Hypothalamus (tissue), 51 donors: Measurements from ENCODE around the gene SACS.
A peak's percentile ranks its signal among the peaks of the same experiment; 100 is the strongest.
"Not testable (repeated sequence)": the region's sequence is repeated elsewhere in the genome, so short reads cannot be mapped to it uniquely, and the experiment has no call there.

Experiments
- DNase-seq, 51 donors: peaks; one replicate each; lab custom pipeline; 2025; lab: John Stamatoyannopoulos, UW

The SACS gene

GRCh38 chr13:23414682-23415081, 18.8 kb downstream of the SACS start:
- no peak for DNase-seq

DNA sequence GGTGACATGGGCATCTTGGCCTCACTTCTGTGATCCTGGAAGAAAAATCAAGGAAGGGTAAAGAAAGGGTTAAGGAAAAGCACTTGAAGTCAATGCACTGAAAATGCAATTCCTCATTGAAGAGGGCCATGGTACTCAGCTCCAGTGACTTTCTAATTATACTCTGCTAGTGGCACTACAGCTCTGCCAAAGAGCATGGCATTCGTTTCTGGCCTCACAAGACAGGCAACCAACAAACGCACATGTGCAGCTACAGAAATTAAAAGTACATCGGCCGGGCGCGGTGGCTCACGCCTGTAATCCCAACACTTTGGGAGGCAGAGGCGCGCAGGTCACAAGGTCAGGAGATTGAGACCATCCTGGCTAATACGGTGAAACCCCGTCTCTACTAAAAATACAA, 21.8 kb downstream of the SACS start:
- no peak for DNase-seq

GRCh38 chr13:23411220-23411619, 22.3 kb downstream of the SACS start:
- DNase-seq, result no peak

DNA sequence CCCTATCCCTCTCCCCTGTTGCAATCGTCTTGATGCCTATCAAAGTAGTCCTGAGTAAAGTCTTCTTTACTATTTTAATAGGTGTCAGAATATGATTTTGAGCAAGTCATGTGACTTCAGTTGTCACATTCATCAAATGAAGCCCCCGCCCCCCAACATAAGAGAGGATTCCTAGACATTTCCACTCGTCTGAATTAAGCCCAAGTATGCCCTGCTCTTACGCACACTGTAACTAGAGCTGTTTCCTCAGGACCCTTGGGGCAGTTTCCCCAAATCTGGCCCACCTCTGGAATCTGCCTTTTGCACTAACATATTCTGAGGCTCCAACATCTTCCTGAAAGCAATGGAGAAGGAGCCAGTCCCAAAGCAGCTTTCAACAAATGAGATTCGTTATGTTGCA, 25.5 kb downstream of the SACS start:
- DNase-seq, result no peak

DNA sequence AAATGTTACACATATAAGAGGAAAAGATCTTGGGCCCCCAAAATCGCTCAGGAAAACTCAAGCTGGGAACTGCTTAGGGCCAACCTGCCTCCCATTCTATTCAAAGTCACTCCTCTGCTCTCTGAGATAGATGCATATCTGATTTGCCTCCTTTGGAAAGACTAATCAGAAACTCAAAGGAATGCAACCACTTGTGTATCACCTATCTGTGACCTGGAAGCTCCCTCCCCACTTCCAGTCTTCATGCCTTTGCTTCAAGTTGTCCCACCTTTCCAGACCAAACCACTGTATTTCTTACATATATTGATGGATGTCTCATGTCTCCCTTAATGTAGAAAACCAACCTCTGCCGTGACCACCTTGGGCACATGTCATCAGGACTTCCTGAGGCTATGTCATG, 32.3 kb downstream of the SACS start:
- not testable (repeated sequence) for DNase-seq

DNA sequence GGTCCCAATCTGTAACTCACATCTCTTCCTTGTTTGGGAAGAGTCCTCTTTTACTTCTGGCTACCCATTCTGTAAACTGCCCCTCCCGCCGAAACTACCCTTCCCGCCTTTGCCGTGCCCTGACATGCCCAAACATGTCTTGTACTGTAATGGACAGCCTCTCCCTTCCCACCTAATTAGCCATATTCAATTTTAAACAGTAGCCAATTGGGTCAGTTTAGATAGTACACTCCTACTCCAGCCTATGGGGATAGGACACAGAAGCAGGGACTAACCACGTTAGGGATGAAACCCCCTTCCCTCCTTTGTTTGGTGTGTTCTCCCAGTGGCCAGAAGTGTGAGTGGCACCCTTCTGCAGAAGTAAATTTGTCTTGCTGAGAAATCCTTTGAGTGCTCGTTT, 34.2 kb downstream of the SACS start:
- no peak for DNase-seq

DNA sequence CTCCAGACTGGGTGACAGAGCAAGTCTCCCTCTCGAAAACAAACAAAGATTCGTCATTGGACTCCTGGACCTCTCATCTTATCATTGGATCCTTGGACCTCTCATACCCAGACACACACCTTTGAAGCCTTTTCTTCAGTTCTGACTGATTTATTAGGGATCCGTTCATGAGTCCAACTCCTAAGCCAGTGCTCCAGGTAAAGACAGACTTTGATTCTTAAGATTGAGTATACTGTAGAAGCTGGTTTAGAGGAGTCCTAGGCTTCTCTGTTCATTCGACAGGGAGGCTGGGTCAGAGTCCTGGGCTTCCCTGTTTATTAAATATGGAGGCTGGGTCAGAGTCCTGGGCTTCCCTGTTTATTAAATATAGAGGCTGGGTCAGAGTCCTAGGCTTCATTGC, 38.7 kb downstream of the SACS start:
- DNase-seq, result no peak

- DNase-seq, result no peak
These were observed 40.4 kb downstream of the SACS start for GRCh38 chr13:23392925-23393645.

DNA sequence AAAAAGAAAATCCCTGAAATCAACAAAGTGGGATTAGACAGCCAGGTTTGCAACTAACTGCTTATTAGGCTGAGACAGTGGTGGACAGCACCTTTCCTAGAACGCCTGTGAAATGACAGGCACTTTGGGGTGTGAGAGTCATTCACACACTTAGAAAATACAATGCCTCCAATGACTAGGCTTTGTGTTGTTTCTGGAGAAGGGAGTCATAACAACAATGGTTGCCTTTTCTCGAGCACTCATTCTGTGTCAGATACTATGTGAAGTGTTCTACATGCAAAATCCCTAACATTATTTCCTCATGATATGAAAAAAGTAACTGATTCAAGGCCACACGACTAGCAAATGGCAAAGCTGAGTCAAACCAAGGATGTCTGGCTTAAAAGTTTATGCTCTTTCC, 41.2 kb downstream of the SACS start:
- DNase-seq, result peak in 1 of 51 donors; percentile 12

- DNase-seq, result peak in 1 of 51 donors; percentile 12
These were observed 41.8 kb downstream of the SACS start for GRCh38 chr13:23391752-23392151.

DNA sequence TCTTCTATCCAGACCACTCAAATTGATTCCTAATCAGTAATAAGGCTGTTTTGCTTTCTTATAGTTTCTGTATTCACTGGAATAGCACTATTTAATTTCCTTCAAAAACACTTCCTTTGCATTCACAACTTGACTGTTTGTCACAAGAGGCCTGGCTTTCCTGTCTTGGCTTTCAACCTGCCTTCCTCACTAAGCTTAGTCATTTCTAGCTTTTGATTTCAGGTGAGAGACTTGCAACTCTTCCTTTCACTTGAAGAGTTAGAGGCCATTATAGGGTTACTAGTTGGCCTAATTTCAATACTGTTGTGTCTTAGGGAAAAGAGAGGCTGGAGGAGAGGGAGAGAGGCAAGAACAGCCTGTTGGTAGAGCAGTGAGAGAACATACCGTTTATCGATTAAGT, 47.0 kb downstream of the SACS start:
- no peak for DNase-seq

DNA sequence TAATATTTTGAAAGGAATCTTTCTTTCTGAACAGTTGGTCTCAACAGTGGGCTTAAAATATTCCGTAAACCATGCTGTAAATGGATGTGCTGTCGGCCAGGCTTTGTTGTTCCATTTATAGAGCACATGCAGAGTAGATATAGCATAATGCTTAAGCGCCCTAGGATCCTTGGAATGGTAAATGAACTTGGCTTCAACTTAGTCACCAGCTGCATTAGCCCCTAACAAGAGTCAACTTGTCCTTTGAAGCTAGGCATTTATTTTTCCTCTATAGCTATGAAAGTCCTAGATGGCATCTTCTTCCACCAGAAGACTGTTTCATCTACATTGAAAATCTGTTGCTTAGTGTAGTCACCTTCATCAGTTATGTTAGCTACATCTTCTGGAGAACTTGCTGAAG, 47.6 kb downstream of the SACS start:
- DNase-seq, result no peak

GRCh38 chr13:23384111-23384510, 49.4 kb downstream of the SACS start:
- DNase-seq, result no peak

DNA sequence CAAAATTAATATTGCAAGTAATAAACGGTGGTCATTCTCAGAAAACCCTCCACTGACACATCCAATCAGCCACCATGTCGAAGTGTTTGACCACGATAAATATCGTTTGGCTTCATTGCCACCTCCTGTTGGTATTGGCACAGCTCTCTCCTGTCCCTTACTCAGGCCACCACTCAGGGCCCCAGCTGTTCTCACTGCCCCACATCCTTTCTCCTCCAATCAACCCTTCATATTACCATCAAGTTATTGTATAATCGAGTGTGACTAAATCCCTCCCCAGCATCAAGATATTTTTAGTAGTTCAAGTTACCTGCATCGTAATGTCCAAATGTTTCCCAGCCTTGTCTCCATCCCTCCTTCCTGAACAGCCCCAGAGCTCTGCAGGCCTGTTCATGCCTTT, 50.4 kb downstream of the SACS start:
- DNase-seq, result no peak

GRCh38 chr13:23381866-23382265, 51.6 kb downstream of the SACS start:
- DNase-seq, result peak in 6 of 51 donors; percentile 9 to 42 (median 32)

DNA sequence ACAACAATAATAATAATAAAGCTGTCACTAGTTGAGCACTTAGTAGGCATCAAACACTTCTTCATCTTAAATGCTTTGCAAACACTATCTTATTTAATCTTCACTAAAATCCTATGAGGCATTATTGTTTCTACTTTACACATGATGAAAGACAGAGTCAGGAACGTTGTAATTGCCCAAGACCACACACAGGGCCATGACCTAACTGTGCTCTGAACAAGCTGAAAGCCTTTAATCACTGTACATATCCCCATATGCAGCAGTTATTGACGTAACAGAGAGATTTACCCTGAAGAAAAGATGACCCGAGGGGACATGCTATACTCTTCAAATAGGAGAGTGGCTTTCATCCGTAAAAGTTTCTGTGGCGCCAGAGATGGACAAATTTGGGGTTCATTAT, 53.0 kb downstream of the SACS start:
- no peak for DNase-seq

DNA sequence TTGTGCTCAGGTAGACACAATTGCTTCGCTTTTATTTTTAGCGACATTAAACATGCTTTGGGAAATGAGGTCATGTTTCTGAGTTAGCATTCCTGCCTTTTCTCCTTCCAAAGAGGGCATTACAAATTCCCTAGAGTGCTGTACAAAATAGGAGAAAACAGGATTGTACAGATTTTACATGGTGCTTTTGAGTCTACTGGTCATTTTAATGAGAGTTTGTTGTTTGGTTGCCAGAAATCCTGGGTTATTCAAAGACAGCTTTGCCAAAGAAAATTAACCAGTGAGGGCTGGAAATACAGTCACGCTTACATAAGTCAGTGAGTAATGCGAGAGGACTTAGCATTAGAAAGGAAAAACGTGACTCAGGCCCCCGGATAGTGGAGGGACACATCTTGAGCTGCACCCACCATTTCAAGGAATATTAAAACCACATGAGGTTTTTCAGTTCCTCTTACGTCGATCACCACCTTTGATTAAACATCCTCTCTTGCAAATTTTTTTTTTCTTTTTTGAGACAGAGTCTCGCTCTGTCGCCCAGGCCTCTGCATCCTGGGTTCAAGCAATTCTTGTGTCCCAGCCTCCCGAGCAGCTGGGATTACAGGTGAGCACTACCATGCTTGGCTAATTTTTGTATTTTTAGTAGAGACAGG, 55.4 kb downstream of the SACS start:
- DNase-seq, result peak in 2 of 51 donors; percentile 10 to 60

- peak in 1 of 51 donors; percentile 29 for DNase-seq
These were observed 55.9 kb downstream of the SACS start for GRCh38 chr13:23377579-23377978.

- peak; percentile 34 to 99 (median 94) for DNase-seq
These were observed 58.2 kb downstream of the SACS start for GRCh38 chr13:23375001-23375971.

- no peak for DNase-seq
These were observed 61.1 kb downstream of the SACS start for GRCh38 chr13:23372264-23372906.

GRCh38 chr13:23367907-23368306, 65.6 kb downstream of the SACS start:
- no peak for DNase-seq
